HG02981 (cell line): ENCODE measurements around the gene MALRD1.
"Not testable (repeated sequence)": the region's sequence is repeated elsewhere in the genome, so short reads cannot be mapped to it uniquely, and the experiment has no call there.

ENCODE experiments used
- ATAC-seq: cut with Tn5 transposase; IDR thresholded peaks from one replicate; pipeline ENCODE4 v1.9.1; 2021; ENCODE audit warnings: mild to moderate bottlenecking, moderate library complexity; ENCODE audit not compliant: unreplicated experiment

Gene MALRD1

DNA sequence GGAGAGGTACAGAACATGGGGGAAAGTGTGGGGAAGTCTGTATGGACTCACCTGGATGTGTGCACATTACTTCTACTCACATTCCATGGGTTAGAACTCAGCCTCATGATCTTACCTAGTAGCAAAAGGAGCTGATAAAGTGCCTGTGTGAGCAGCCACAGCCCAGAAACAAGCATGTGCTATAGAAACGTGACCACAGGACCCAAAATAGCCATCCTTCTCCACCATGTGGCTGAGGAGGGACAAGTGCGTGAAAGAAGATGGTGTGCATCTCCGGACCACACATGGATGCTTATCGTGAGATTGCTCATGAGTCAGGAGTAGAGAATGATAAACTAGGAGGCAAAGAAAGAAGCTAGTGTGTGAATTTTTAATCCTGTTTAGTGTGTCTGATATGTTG lies 431.3 kb downstream of the MALRD1 start:
- no peak for ATAC-seq

GRCh38 chr10:19480353-19480752 lies 431.8 kb downstream of the MALRD1 start:
- no peak for ATAC-seq

DNA sequence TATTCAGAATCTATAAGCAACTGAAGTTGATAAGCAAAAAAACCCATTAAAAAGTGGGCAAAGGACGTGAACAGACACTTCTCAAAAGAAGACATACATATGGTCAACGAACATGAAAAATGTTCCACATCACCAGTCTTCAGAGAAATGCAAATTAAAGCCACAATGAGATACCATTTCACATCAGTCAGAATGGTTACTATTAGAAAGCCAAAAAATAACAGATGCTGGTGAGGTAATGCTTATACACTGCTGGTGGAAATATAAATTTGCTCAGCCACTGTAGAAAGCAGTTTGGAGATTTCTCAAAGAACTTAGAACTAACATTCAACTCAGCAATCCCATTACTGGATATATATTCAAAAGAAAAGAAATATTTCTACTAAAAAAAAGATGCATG lies 434.8 kb downstream of the MALRD1 start:
- ATAC-seq: no peak

DNA sequence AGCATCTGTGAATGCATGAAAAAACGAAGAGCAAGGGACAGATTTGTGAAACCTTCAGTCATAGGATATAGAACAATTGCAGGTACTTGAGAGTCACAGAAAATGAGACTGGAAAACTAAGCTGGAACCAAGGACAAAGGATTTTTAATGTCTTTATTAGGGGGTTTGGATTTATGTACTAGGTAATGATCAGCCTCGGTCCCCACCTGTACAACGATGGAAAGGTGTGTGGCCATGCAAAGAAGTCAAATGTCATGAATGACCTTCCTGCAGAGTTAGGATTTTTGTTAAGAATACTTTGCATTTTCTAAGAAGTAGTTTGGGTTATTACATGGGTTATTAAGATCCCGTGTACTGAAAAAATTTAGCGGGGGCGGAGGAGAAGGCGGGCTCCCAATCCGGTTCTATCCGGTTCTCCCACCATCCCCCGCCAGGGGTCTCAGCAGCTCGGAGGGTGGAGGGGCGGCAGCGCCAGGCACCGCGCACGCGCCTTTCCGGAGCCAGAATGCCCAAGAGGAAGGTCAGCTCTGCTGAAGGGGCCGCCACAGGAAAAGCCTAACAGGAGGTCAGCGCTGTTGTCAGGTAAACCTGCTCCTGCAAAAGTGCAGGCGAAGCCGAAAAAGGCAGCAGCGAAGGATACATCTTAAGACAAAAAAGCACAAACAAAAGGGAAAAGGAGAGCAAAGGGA lies 440.1 kb downstream of the MALRD1 start:
- ATAC-seq: no peak

GRCh38 chr10:19491166-19491565 lies 442.6 kb downstream of the MALRD1 start:
- no peak for ATAC-seq

DNA sequence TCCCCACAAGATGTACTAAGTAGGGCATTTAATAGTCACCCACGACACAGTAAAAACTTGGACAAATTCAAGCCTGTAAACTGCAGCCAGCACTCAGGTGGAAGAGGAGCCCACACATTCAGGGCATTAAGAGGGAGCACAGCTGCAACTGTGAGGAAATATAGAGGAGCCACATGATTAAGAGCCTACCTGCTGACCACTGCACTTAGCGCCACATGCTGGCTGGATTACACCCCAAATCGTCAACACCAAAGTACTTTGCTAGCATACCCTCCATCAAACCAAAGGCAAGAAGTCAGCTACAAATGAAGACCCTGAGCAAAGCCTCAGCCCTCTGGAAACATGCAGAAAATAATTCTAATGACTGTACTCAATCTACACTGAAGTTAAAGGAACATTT lies 445.3 kb downstream of the MALRD1 start:
- ATAC-seq: no peak

GRCh38 chr10:19497026-19497425 lies 448.4 kb downstream of the MALRD1 start:
- ATAC-seq: no peak

DNA sequence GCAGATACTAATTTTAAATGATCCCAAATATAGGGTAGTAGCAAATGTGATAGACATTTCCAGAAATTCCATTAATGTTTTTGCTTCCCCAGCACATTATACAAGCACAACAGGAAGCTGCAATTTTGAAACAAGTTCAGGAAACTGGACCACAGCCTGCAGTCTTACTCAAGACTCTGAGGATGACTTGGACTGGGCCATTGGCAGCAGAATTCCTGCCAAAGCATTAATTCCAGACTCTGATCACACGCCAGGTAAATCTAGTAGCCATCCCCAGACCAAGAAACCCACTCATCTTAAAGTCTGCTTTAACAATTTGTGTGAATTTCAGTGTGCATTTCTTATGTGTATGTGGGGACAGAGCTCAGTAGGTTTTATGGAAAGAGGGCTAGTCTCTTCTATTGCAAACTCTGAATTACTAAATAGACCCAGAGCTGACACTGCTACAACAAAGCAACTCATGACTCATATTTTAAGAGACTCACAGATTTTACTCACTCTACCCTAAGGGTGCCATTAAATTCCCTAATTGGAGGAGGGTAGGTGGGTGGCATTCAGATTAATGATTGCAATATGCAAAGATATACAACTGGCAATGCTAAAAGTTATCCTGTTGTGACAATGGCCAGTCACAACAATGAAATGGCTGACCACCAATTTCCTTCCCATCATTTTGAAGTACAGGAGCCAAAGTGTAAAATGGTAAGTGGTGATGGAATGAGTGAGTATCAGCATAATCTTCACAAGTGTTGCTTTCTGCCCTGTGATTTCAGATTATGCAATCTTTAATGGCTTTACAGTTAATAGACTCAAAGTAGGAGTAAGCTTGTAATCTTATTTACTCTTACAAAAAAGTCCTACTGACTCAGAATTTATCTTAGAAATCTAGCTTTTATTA lies 450.0 kb downstream of the MALRD1 start:
- no peak for ATAC-seq

DNA sequence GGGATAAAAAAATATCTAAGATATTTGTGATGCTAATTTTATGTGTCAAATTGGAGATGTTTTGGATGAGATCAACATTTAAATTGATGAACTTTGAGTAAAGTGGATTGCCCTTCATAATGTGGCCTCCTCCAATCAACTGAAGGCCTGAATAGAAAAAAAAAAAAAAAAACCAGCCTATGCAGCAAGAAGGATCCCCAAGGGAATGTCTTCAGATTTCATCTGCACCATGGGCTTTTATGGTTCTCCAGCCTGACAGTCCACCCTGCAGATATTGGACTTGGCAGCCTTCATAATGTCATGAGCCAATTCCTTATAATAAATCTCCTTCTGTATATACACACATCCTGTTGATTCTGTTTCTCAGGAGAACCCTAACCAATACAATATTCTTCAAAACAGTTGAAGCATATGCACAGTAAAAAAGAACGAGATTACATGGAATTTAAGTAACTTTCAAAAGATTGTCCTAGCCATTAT lies 450.7 kb downstream of the MALRD1 start:
- ATAC-seq: no peak

DNA sequence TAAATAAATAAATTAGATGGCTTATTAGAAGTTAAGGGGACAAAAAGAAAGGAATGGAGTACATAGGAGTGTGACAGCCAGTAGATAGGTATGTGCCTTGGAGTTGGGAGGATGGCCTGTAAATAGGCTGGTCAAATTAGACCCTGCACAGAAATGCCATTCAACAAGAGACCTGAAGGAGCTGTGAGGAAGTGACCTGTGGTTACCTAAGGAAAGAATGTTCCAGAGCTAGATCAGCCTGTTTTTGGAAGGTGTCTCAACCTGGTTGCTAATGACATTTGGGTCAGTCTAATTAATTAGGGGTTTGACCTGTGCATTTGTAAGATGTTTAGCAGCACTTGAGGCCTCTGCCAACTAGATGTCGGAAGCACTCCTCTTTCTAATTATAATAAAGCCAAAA lies 452.4 kb downstream of the MALRD1 start:
- no peak for ATAC-seq

GRCh38 chr10:19505320-19506312 lies 457.0 kb downstream of the MALRD1 start:
- no peak for ATAC-seq

- not testable (repeated sequence) for ATAC-seq
Observed at GRCh38 chr10:19510005-19510732, 461.6 kb downstream of the MALRD1 start.

- ATAC-seq: no peak
Observed at GRCh38 chr10:19518109-19518508, 469.5 kb downstream of the MALRD1 start.

DNA sequence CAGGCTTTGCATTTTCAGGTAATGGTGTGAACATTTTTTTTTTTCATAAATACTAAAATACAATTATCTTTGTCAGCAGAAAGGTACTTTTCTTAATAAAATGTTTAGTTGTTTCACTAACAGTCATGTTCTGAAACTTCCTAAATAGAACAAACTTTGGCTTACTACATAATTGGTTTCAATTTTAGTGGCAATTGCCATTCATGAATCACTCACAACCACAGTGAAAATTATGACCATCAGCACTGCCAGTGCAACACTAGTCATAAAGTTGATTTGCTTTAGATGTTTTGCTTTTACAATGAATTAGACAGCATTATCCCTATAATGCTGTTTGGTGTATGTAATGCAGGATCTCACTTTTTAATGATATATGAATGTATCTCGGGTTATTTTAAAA lies 470.0 kb downstream of the MALRD1 start:
- ATAC-seq: peak; percentile 52

DNA sequence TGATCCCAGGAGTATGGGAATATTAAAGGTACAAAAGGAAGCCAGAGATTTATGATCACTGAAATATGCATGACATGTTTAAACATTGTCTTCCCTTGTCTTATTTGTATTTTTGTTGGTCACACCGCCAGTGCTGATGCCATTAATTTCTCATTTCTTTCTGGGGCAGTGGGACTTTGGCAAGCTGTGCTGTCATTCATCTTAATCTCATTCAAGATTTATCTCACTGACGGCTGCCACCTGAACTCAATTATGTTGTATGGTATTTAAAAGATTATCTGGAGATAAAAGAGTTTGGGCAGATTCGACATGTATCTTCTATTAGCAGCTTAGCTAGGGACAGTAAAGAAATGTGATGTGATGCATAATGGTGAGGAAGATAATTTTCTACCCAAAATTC lies 482.7 kb downstream of the MALRD1 start:
- no peak for ATAC-seq

DNA sequence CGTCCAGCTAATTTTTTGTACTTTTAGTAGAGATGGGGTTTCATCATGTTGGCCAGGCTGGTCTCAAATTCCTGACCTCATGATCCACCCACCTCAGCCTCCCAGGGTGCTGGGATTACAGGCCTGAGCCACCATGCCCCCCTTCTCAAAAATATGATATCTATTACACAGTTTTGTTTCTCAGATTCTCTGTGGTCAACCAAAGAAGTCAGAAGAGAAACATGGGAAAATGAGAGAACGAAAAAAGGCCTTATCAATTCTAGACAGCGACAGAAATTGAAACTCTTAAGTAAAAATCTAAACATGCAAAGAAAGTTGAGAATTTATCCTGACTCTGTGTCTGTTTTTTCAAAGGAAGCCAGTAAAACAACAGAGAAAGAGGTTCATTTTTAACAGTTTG lies 483.8 kb downstream of the MALRD1 start:
- no peak for ATAC-seq

- no peak for ATAC-seq
Observed at GRCh38 chr10:19541299-19541698, 492.7 kb downstream of the MALRD1 start.

DNA sequence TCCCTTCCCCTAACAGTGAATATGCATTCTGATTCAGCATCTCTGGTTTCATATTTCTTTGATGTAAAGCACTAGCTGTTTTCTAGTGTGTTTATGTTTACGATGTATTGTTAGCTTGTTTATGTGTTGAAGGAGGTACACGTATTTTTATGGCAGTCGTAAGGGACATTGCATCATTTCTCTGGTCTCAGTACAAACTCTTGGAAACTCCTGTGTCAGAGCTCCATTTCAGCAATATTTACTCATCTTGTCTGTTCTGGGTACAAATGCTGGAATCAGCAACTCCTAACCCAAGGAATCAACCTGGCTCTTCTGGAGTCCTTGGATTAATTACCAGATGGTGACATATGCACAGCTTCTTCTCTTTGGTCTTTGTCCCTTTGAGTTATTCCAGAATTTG lies 497.6 kb downstream of the MALRD1 start:
- no peak for ATAC-seq

- ATAC-seq: no peak
Observed at GRCh38 chr10:19549503-19549902, 500.9 kb downstream of the MALRD1 start.

DNA sequence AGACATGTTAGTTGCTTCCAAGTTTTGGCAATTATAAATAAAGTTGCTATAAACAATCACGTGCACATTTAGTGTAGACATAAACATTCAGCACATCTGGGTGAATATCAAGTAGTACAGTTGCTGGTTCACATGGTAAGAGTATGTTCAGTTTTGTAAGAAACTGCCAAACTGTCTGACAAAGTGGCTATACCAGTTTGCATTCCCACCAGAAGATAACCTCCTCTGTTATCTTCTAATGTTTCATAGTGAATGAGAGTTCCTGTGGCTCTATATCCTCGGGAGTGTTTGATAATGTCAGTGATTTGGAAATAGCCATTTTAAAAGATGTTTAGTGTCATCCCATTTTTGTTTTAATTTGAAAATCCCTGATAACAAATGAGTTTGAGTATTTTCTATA lies 508.1 kb downstream of the MALRD1 start:
- ATAC-seq: no peak
